Measurements from ENCODE around the gene IMMP2L. TPM values are rescaled to one million over a fixed set of nuclear protein-coding genes. Genes with fewer than 3 reads are reported as not detected.

The IMMP2L gene
- total RNA-seq, 2 donors from 2014 or later = 13.1 to 22.7 TPM

DNA sequence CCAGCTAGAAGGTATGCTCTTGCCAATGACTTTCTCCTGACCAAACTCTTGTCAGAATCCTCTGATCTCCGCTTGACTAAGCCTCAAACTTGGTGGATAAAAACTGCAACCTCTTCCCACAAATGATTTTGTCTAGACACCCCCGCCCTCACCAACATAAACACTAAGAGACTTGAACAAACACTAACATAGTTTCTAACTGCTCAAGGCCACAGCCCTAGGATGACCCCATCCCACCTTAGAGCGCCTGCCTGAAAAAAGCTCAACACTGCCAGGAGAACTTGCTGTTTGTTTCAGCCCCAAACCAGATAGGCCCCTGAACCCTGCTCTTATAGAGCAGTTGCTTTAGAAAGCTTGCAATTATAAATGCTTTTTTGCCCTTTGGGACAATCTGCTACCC lies 399.6 kb downstream of the IMMP2L start:
- peaks cover 5 to 16% of the 10 kb centered on the region in 2 donors for H3K4me1 ChIP-seq (ENCODE audit: control insufficient read depth in 1 of 2, low read depth in 2 of 2)
- DNase-seq (ENCODE audit: low spot score) (no peak), ATAC-seq (ENCODE audit: insufficient number of reproducible peaks, low FRiP score, low read depth) (no peak)
- TF ChIP-seq, protein P1, sequence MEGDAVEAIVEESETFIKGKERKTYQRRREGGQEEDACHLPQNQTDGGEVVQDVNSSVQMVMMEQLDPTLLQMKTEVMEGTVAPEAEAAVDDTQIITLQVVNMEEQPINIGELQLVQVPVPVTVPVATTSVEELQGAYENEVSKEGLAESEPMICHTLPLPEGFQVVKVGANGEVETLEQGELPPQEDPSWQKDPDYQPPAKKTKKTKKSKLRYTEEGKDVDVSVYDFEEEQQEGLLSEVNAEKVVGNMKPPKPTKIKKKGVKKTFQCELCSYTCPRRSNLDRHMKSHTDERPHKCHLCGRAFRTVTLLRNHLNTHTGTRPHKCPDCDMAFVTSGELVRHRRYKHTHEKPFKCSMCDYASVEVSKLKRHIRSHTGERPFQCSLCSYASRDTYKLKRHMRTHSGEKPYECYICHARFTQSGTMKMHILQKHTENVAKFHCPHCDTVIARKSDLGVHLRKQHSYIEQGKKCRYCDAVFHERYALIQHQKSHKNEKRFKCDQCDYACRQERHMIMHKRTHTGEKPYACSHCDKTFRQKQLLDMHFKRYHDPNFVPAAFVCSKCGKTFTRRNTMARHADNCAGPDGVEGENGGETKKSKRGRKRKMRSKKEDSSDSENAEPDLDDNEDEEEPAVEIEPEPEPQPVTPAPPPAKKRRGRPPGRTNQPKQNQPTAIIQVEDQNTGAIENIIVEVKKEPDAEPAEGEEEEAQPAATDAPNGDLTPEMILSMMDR (IDR thresholded peaks at IDR 0.05) = no peak
- no peak overlapping the region for H3K4me3 ChIP-seq
- H3K27me3 ChIP-seq (replicated peaks; ENCODE audit: insufficient read depth) = no peaks in the 10 kb centered on the region
- no peaks in the 10 kb centered on the region for H3K9me3 ChIP-seq
- no peak overlapping the region for H3K27ac ChIP-seq
- no peaks in the 10 kb centered on the region for H3K36me3 ChIP-seq

DNA sequence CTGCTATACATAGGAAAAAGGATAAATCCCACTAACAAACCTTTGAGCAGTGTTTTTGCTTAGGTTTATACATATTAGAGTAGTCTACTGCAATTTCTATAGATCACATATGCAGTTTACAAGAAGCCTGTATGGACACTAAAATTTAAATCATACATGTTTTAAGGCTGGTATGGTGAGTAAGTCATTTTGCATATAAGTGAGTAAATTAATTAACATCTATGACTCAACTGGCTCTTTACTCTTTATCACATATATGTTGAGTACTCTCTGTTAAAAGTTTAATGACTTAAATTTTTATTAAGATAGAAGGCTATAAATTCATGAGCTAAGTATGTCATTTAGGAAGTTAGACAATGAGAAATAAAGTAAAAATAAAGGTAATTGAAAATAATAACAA lies 402.0 kb downstream of the IMMP2L start:
- no peak for ATAC-seq (ENCODE audit: insufficient number of reproducible peaks, low FRiP score, low read depth)
- TF ChIP-seq, protein P1 (IDR thresholded peaks at IDR 0.05) = no peak

DNA sequence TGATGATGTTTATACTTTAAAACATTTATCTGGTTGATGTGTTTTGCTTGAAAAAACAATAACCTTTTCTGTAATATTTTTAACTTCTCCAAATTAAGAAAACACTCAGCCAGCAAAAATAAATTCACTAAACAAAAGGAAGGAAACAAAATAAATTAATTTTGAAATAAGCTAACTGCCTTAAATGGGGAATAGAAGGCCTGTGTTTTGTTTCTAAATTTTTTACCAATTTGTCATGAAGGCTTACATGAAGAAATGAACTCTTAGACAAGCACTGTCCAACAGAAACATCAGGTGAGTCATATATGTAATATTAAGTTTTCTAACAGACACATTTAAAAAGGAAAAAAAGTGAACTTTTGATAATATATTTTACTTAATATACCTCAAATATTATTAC lies 402.9 kb downstream of the IMMP2L start:
- H3K27me3 ChIP-seq (replicated peaks; ENCODE audit: insufficient read depth) = no peaks in the 10 kb centered on the region
- DNase-seq (ENCODE audit: low spot score) (no peak), ATAC-seq (ENCODE audit: insufficient number of reproducible peaks, low FRiP score, low read depth) (no peak)
- TF ChIP-seq, protein P1 (IDR thresholded peaks at IDR 0.05) = no peak
- H3K9me3 ChIP-seq = no peaks in the 10 kb centered on the region
- H3K27ac ChIP-seq = peak overlapping the region; percentile 43 to 55
- H3K36me3 ChIP-seq = no peaks in the 10 kb centered on the region
- H3K4me1 ChIP-seq (ENCODE audit: control insufficient read depth in 1 of 2, low read depth in 2 of 2) = peaks cover 5 to 16% of the 10 kb centered on the region in 2 donors
- no peak overlapping the region for H3K4me3 ChIP-seq

More for the DNA sequence above, 402.0 kb downstream of the IMMP2L start:
- no peaks in the 10 kb centered on the region for H3K36me3 ChIP-seq
- H3K9me3 ChIP-seq = no peaks in the 10 kb centered on the region
- H3K4me3 ChIP-seq = no peak overlapping the region
- H3K27me3 ChIP-seq (replicated peaks; ENCODE audit: insufficient read depth) = no peaks in the 10 kb centered on the region
- no peak overlapping the region for H3K27ac ChIP-seq
- H3K4me1 ChIP-seq (ENCODE audit: control insufficient read depth in 1 of 2, low read depth in 2 of 2) = peaks cover 5 to 16% of the 10 kb centered on the region in 2 donors
- DNase-seq (ENCODE audit: low spot score) = no peak

DNA sequence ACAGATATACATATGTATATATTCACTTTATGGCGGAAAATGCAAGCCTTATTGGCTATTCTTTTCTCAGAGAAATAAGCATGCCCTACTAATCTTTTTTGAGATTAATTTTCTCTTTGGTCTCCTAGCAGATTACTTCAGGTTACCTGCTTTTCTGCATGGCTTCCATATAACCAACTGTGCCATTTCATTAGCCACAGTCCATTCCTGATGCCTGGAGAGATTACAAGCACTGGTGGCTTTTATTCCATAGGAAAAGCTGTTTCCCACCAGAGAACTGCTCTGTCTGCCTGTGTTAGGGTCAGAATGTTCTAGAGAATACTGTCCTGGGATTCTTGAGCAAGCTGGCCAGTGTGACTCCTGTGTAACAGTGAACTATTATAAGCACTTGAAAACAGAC lies 411.6 kb downstream of the IMMP2L start:
- DNase-seq (ENCODE audit: low spot score) (no peak), ATAC-seq (ENCODE audit: insufficient number of reproducible peaks, low FRiP score, low read depth) (no peak)
- Histone ChIP-seq H3K4me1 (ENCODE audit: control insufficient read depth in 1 of 2, low read depth in 2 of 2) (peaks cover 5 to 7% of the 10 kb centered on the region in 2 donors), H3K36me3 (no peaks in the 10 kb centered on the region), H3K4me3 (no peak overlapping the region), H3K27me3 (replicated peaks; ENCODE audit: insufficient read depth) (no peaks in the 10 kb centered on the region), H3K9me3 (no peaks in the 10 kb centered on the region), H3K27ac (no peak overlapping the region)
- TF ChIP-seq, protein P1 (IDR thresholded peaks at IDR 0.05) = no peak

DNA sequence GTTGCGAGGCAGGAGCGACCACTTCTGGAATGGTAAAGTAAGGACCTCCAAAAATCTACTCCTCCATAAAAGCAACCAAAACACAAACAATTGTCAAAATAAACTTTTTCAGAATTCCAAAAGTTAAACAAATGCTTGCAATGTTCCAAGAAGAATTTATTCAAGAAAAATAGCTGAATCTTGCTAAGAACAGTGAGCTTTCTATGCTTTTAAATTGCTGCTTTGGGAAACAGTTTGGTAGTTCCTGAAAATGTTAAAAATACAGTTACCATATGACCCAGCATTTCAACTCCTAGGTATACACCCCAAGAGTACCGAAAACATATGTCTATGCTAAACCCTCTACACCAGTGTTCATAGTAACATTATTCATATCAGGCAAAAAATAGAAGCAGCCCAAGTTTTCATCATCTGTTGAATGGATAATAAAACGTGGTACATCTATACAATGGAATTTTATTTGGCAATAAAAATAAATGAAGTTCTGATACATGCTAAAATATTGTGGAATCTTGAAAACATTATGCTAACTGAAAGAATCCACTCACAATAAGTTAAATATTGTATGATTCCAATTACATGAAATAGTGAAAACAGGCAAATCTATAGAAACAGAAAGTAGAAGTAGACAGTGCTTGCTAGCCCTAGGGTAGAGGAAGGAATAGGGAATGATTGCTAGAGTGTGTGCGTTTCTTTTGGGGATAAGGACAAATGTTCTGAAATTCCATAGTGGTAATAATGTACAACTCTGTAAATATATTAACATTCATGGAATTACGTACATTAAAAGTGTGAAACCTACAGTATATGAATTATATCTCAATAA lies 414.4 kb downstream of the IMMP2L start:
- Histone ChIP-seq H3K36me3 (no peaks in the 10 kb centered on the region), H3K4me1 (ENCODE audit: control insufficient read depth in 1 of 2, low read depth in 2 of 2) (peaks cover 10 to 21% of the 10 kb centered on the region in 2 donors), H3K27ac (no peak overlapping the region), H3K27me3 (replicated peaks; ENCODE audit: insufficient read depth) (no peaks in the 10 kb centered on the region), H3K9me3 (no peaks in the 10 kb centered on the region), H3K4me3 (no peak overlapping the region)
- ATAC-seq (ENCODE audit: insufficient number of reproducible peaks, low FRiP score, low read depth) (no peak), DNase-seq (ENCODE audit: low spot score) (no peak)
- TF ChIP-seq, protein P1 (IDR thresholded peaks at IDR 0.05) = no peak

Measured in thoracic aorta (tissue), 2 donors.